GM12872 (cell line): Measurements from ENCODE around the gene TEX2.
A peak's percentile ranks its signal among the peaks of the same experiment; 100 is the strongest.

Experiments used
- CTCF ChIP-seq: IDR thresholded peaks from 3 replicates; pipeline ENCODE4 v1.5.1; 2011; ENCODE audit warnings: low read depth, mild to moderate bottlenecking, low read length, moderate library complexity; ENCODE audit not compliant: insufficient read depth

The TEX2 gene

GRCh38 chr17:64221679-64222078, 41.4 kb downstream of the TEX2 start:
- no peak for TF ChIP-seq CTCF

- TF ChIP-seq CTCF: no peak
Observed at GRCh38 chr17:64219571-64219970, 43.5 kb downstream of the TEX2 start.

DNA sequence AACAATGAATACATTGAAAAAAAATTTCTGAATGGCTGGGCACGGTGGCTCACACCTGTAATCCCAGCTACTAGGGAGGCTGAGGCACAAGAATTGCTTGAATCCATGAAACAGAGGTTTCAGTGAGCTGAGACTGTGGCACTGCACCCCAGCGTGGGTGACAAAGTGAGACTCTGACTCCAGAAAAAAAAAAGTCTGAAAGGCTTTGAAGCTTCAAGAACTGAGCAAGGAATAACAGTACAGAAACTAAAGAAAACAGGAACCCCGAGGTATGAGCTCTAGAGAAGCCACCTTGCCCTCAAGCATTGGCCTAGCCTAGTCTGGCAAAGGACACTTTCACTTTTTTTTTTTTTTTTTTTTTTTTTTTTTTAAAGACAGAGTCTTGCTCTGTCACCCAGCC, 45.0 kb downstream of the TEX2 start:
- TF ChIP-seq CTCF: no peak

DNA sequence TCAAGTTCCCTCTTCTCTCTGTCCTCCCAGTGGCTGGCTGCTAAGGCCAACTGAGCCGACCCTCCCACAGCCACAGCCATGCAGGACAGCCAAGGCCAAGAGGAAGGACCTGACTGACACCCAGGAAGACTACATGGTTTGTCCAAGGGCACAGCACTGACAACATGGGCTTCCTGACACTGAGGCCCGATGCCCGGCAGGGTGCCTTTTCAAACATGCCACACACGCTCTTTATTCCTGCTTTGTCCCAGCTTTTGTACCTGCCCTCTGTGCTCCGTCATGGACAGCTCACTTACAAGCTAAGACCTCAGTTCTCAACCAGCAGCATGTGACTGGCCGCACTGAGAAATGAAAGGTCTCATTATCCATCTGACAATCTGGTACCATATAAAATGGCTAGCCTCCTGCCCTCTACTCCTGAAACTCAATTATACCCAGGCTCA, 45.8 kb downstream of the TEX2 start:
- no peak for TF ChIP-seq CTCF

GRCh38 chr17:64216338-64217248, 46.5 kb downstream of the TEX2 start:
- TF ChIP-seq CTCF: peak; percentile 47; the same call in 2 of the 3 replicates

DNA sequence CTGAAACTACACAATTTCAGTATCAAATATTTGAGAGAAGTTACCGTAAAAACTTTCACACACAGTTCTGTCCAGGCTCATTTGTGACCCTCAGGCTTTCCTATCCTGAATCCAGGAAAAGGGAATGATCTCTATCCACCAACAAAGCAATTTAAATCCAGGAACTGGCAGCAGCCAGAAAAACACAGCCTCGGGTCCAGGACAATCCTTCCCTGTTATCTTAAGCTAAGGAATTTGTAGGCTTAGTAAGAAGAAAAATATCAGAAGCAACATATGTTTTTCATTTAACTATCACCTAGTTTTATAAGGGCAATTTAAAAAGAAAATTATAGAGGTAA, 47.1 kb downstream of the TEX2 start:
- TF ChIP-seq CTCF: no peak

GRCh38 chr17:64214950-64215349, 48.1 kb downstream of the TEX2 start:
- no peak for TF ChIP-seq CTCF
